Mesendoderm (in vitro differentiated cells): ENCODE measurements around the gene PCDHGC4.

ENCODE experiments used
- DNase-seq: peaks from one replicate; pipeline ENCODE4 v3.0.0; 2013
- H2AK5ac ChIP-seq: 2 replicates; pipeline ENCODE4 v1.6.1; 2013; ENCODE audit warnings: low read length, inconsistent platforms
- H2BK120ac ChIP-seq: 2 replicates; pipeline ENCODE4 v1.6.1; 2013; ENCODE audit warnings: low read depth, mild to moderate bottlenecking, low read length, moderate library complexity, mixed read lengths
- H2BK15ac ChIP-seq: replicated peaks from 2 replicates; pipeline ENCODE4 v1.6.1; 2013; ENCODE audit warnings: low read depth, mild to moderate bottlenecking, moderate library complexity
- H2BK5ac ChIP-seq: 2 replicates; pipeline ENCODE4 v1.6.1; 2013; ENCODE audit warnings: low read length, inconsistent platforms
- H3K18ac ChIP-seq: 2 replicates; pipeline ENCODE4 v1.6.1; 2013; ENCODE audit warnings: mild to moderate bottlenecking, low read length, mixed read lengths
- H3K23ac ChIP-seq: one replicate; pipeline ENCODE4 v1.6.1; 2013; ENCODE audit warnings: low read length
- H3K27ac ChIP-seq: 2 replicates; pipeline ENCODE4 v1.5.1; 2013; ENCODE audit warnings: low read depth, mild to moderate bottlenecking, inconsistent platforms, low read length, moderate library complexity
- H3K27me3 ChIP-seq: 2 replicates; pipeline ENCODE4 v1.6.1; 2013; ENCODE audit warnings: low read length, control low read depth, mild to moderate bottlenecking, inconsistent platforms; ENCODE audit not compliant: insufficient read depth, poor library complexity
- H3K36me3 ChIP-seq: 2 replicates; pipeline ENCODE4 v1.6.1; 2013; ENCODE audit warnings: low read length, inconsistent platforms; ENCODE audit not compliant: control insufficient read depth, insufficient read depth
- H3K4ac ChIP-seq: one replicate; pipeline ENCODE4 v1.6.1; 2013; ENCODE audit warnings: low read depth, mild to moderate bottlenecking, low read length, moderate library complexity
- H3K4me1 ChIP-seq: 2 replicates; pipeline ENCODE4 v1.6.1; 2013; ENCODE audit warnings: low read depth, low read length, inconsistent platforms; ENCODE audit not compliant: control insufficient read depth
- H3K4me2 ChIP-seq: 2 replicates; pipeline ENCODE4 v1.6.1; 2013; ENCODE audit warnings: low read length
- H3K4me3 ChIP-seq: 2 replicates; pipeline ENCODE4 v1.5.1; 2013; ENCODE audit warnings: mild to moderate bottlenecking, low read length
- H3K56ac ChIP-seq: one replicate; pipeline ENCODE4 v1.6.1; 2013; ENCODE audit warnings: low read length
- H3K79me1 ChIP-seq: 2 replicates; pipeline ENCODE4 v1.6.1; 2013; ENCODE audit warnings: low read length, inconsistent platforms
- H3K79me2 ChIP-seq: 2 replicates; pipeline ENCODE4 v1.6.1; 2013; ENCODE audit warnings: mild to moderate bottlenecking, low read length; ENCODE audit not compliant: control insufficient read depth, insufficient read depth
- H3K9ac ChIP-seq: 2 replicates; pipeline ENCODE4 v1.6.1; 2013; ENCODE audit warnings: low read length, inconsistent platforms
- H4K5ac ChIP-seq: one replicate; pipeline ENCODE4 v1.6.1; 2013; ENCODE audit warnings: low read length
- H4K8ac ChIP-seq: one replicate; pipeline ENCODE4 v1.6.1; 2013; ENCODE audit warnings: low read depth, mild to moderate bottlenecking, control low read depth, low read length, moderate library complexity
- WGBS: extraction: QIAGEN DNeasy Blood & Tissue Kit; methylation state at CpG from one replicate; pipeline ENCODE4 v1.1.7; 2013; ENCODE audit warnings: low lambda C conversion rate, missing lambda C conversion rate; ENCODE audit not compliant: insufficient coverage; ENCODE audit errors: extremely low coverage; 5-methylcytosine and 5-hydroxymethylcytosine counted together

PCDHGC4 gene

DNA sequence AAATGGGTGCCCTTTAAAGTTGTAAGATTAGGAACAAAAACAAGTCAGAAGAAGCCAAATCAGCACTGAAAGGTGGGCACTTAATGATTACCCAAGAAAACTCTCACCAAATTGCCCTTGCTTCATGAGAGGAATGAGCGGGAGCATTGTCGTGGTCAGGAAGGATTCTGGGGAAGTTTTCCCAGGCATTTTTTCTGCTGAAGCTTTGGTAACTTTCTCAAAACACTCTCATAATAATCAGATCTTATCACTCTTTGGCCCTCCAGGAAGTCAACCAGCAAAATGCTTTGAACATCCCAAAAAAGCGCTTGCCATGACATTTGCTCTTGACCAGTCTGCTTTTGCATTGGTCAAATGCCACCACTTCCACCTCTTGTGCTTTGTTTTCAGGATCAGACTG, 19.5 kb upstream of the PCDHGC4 start:
- Histone ChIP-seq H3K27ac (no peak overlapping the region), H3K23ac (no peak overlapping the region), H3K4ac (no peak overlapping the region), H2AK5ac (no peak overlapping the region), H3K18ac (no peak overlapping the region), H4K5ac (no peak overlapping the region), H3K9ac (no peak overlapping the region), H3K36me3 (no peaks in the 10 kb centered on the region), H3K79me1 (no peaks in the 10 kb centered on the region), H3K56ac (no peak overlapping the region), H3K27me3 (no peaks in the 10 kb centered on the region), H3K4me3 (no peak overlapping the region), H3K79me2 (no peaks in the 10 kb centered on the region), H3K4me1 (no peaks in the 10 kb centered on the region), H2BK120ac (no peak overlapping the region), H2BK15ac (no peak overlapping the region), H3K4me2 (no peak overlapping the region), H2BK5ac (no peak overlapping the region), H4K8ac (no peak overlapping the region)
- DNase-seq, result no peak
- WGBS, result no CpG with 5 or more reads among the region's 3 CpGs

DNA sequence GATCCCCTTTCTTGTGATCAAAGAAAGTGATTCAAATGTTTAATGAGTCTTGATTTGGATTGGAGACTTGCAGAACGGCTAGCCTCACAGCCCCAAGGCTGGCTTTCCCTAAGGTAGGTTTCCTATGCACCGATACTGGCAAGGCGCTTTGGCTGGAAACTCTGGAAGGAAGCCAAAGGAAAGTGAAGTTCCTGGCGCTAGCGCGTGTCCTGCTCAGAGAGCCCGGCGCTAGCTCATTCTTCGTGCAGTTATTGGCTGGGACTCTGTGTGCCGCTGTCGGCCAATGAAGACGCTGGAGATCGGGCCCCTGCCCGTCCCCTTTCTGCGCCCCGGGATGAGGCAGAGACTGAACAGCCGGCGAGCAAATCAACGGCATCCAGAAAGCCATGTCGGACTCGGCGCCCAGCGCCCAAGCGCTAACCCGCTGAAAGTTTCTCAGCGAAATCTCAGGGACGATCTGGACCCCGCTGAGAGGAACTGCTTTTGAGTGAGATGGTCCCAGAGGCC, 9.2 kb upstream of the PCDHGC4 start, which contains the start of gene PCDHGC3:
Gene PCDHGC3, plus strand, starts transcription at position 342 of the 507 bp plus-strand sequence. Its CDS starts 151 bp downstream, at position 493.
- Histone ChIP-seq H3K79me2 (no peaks in the 10 kb centered on the region), H3K18ac (no peak within 1 kb of the TSS), H3K27ac (no peak within 1 kb of the TSS), H2BK15ac (no peak within 1 kb of the TSS), H3K4me1 (peaks cover 1% of the 10 kb centered on the region), H2AK5ac (no peak within 1 kb of the TSS), H3K56ac (peak within 1 kb of the TSS; percentile 94), H3K9ac (peak within 1 kb of the TSS; percentile 86), H4K8ac (no peak within 1 kb of the TSS), H2BK5ac (no peak within 1 kb of the TSS), H3K27me3 (no peaks in the 10 kb centered on the region), H3K4me3 (peak within 1 kb of the TSS; percentile 76), H2BK120ac (no peak within 1 kb of the TSS), H3K4ac (no peak within 1 kb of the TSS), H3K79me1 (no peaks in the 10 kb centered on the region), H3K4me2 (peak within 1 kb of the TSS; percentile 98), H4K5ac (no peak within 1 kb of the TSS), H3K36me3 (no peaks in the 10 kb centered on the region), H3K23ac (no peak within 1 kb of the TSS)
- no CpG with 5 or more reads among the region's 28 CpGs for WGBS
- DNase-seq, result peak; percentile 96

DNA sequence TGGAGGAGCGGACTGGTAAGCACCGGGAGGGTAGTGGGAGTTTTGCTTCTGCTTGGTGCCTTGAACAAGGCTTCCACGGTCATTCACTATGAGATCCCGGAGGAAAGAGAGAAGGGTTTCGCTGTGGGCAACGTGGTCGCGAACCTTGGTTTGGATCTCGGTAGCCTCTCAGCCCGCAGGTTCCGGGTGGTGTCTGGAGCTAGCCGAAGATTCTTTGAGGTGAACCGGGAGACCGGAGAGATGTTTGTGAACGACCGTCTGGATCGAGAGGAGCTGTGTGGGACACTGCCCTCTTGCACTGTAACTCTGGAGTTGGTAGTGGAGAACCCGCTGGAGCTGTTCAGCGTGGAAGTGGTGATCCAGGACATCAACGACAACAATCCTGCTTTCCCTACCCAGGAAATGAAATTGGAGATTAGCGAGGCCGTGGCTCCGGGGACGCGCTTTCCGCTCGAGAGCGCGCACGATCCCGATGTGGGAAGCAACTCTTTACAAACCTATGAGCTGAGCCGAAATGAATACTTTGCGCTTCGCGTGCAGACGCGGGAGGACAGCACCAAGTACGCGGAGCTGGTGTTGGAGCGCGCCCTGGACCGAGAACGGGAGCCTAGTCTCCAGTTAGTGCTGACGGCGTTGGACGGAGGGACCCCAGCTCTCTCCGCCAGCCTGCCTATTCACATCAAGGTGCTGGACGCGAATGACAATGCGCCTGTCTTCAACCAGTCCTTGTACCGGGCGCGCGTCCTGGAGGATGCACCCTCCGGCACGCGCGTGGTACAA, 8.5 kb upstream of the PCDHGC4 start:
- H4K8ac ChIP-seq, result no peak overlapping the region
- peak; percentile 56 for DNase-seq
- WGBS, result no CpG with 5 or more reads among the region's 58 CpGs

DNA sequence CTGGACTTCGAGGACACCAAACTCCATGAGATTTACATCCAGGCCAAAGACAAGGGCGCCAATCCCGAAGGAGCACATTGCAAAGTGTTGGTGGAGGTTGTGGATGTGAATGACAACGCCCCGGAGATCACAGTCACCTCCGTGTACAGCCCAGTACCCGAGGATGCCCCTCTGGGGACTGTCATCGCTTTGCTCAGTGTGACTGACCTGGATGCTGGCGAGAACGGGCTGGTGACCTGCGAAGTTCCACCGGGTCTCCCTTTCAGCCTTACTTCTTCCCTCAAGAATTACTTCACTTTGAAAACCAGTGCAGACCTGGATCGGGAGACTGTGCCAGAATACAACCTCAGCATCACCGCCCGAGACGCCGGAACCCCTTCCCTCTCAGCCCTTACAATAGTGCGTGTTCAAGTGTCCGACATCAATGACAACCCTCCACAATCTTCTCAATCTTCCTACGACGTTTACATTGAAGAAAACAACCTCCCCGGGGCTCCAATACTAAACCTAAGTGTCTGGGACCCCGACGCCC, 7.7 kb upstream of the PCDHGC4 start:
- Histone ChIP-seq H3K79me2 (no peaks in the 10 kb centered on the region), H4K5ac (no peak overlapping the region), H3K27ac (no peak overlapping the region), H3K4ac (no peak overlapping the region), H3K79me1 (no peaks in the 10 kb centered on the region), H2AK5ac (no peak overlapping the region), H4K8ac (no peak overlapping the region), H3K4me3 (no peak overlapping the region), H3K36me3 (no peaks in the 10 kb centered on the region), H2BK120ac (no peak overlapping the region), H3K56ac (no peak overlapping the region), H3K18ac (no peak overlapping the region), H3K4me1 (peaks cover 1% of the 10 kb centered on the region), H2BK15ac (no peak overlapping the region), H3K9ac (no peak overlapping the region), H3K4me2 (peak overlapping the region; percentile 98), H3K27me3 (no peaks in the 10 kb centered on the region), H2BK5ac (no peak overlapping the region), H3K23ac (no peak overlapping the region)
- whole genome bisulfite sequencing, result no CpG with 5 or more reads among the region's 24 CpGs
- no peak for DNase-seq

More for the DNA sequence above, 8.5 kb upstream of the PCDHGC4 start:
- Histone ChIP-seq H2BK120ac (no peak overlapping the region), H3K23ac (no peak overlapping the region), H3K79me1 (no peaks in the 10 kb centered on the region), H2BK15ac (no peak overlapping the region), H3K18ac (no peak overlapping the region), H3K4me3 (peak overlapping the region; percentile 76), H4K5ac (no peak overlapping the region), H3K56ac (peak overlapping the region; percentile 94), H3K9ac (peak overlapping the region; percentile 86), H3K36me3 (no peaks in the 10 kb centered on the region), H3K27me3 (no peaks in the 10 kb centered on the region), H3K27ac (no peak overlapping the region), H2AK5ac (no peak overlapping the region), H3K79me2 (no peaks in the 10 kb centered on the region), H3K4ac (no peak overlapping the region), H3K4me1 (peaks cover 1% of the 10 kb centered on the region), H2BK5ac (no peak overlapping the region), H3K4me2 (peak overlapping the region; percentile 98)

DNA sequence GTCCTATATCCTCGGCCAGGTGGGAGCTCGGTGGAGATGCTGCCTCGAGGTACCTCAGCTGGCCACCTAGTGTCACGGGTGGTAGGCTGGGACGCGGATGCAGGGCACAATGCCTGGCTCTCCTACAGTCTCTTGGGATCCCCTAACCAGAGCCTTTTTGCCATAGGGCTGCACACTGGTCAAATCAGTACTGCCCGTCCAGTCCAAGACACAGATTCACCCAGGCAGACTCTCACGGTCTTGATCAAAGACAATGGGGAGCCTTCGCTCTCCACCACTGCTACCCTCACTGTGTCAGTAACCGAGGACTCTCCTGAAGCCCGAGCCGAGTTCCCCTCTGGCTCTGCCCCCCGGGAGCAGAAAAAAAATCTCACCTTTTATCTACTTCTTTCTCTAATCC, 7.0 kb upstream of the PCDHGC4 start:
- Histone ChIP-seq H2BK5ac (no peak overlapping the region), H3K4me3 (no peak overlapping the region), H3K27me3 (no peaks in the 10 kb centered on the region), H3K4me1 (peaks cover 1% of the 10 kb centered on the region), H3K9ac (no peak overlapping the region), H4K5ac (no peak overlapping the region), H2BK15ac (no peak overlapping the region), H4K8ac (no peak overlapping the region), H3K79me1 (no peaks in the 10 kb centered on the region), H3K4ac (no peak overlapping the region), H3K18ac (no peak overlapping the region), H3K56ac (no peak overlapping the region), H3K36me3 (no peaks in the 10 kb centered on the region), H2AK5ac (no peak overlapping the region), H3K79me2 (no peaks in the 10 kb centered on the region), H2BK120ac (no peak overlapping the region), H3K4me2 (no peak overlapping the region), H3K27ac (no peak overlapping the region), H3K23ac (no peak overlapping the region)
- WGBS, result no CpG with 5 or more reads among the region's 13 CpGs
- DNase-seq, result no peak
